ENCODE measurements around the gene ZNF750. TPM values are rescaled to one million over a fixed set of nuclear protein-coding genes. Genes with fewer than 3 reads are reported as not detected.

ZNF750 gene
- total RNA-seq, 3 donors from 2014 or later, result not detected

GRCh38 chr17:82875407-82875856 is 35.6 kb upstream of the ZNF750 start:
- no peak for TF ChIP-seq CTCF (IDR thresholded peaks at IDR 0.05)
- H3K4me3 ChIP-seq, result no peak overlapping the region
- intact Hi-C loops (cut with DNase I, micrococcal nuclease), result no loop called here
- DNase-seq, result peak in 2 of 3 donors; percentile 19 to 52
- no peaks in the 10 kb centered on the region for H3K4me1 ChIP-seq (ENCODE audit: low read depth)
- no peak for ATAC-seq
- no peaks in the 10 kb centered on the region for H3K36me3 ChIP-seq (ENCODE audit: low read depth)
- H3K9me3 ChIP-seq, result no peaks in the 10 kb centered on the region

GRCh38 chr17:82874011-82874835 is 34.4 kb upstream of the ZNF750 start:
- H3K4me1 ChIP-seq (ENCODE audit: low read depth), result no peaks in the 10 kb centered on the region
- H3K36me3 ChIP-seq (ENCODE audit: low read depth), result no peaks in the 10 kb centered on the region
- no peak overlapping the region for H3K4me3 ChIP-seq
- DNase-seq (peak in 2 of 3 donors; percentile 24 to 44), ATAC-seq (no peak)
- intact Hi-C loops (cut with DNase I, micrococcal nuclease), result no loop called here
- TF ChIP-seq CTCF (IDR thresholded peaks at IDR 0.05), result no peak
- H3K9me3 ChIP-seq, result no peaks in the 10 kb centered on the region

- no peak for TF ChIP-seq CTCF (IDR thresholded peaks at IDR 0.05)
- Histone ChIP-seq H3K4me3 (no peak overlapping the region), H3K36me3 (ENCODE audit: low read depth) (no peaks in the 10 kb centered on the region), H3K9me3 (no peaks in the 10 kb centered on the region), H3K4me1 (ENCODE audit: low read depth) (no peaks in the 10 kb centered on the region)
- DNase-seq, result peak in 2 of 3 donors; percentile 18 to 31
- no peak for ATAC-seq
- intact Hi-C loops (cut with DNase I, micrococcal nuclease), result no loop called here
Observed at GRCh38 chr17:82873521-82873920, 33.7 kb upstream of the ZNF750 start.

- H3K9me3 ChIP-seq, result no peaks in the 10 kb centered on the region
- H3K4me1 ChIP-seq (ENCODE audit: low read depth), result no peaks in the 10 kb centered on the region
- H3K4me3 ChIP-seq, result no peak overlapping the region
- DNase-seq, result peak in 2 of 3 donors; percentile 16 to 44
- no peak for ATAC-seq
- no peaks in the 10 kb centered on the region for H3K36me3 ChIP-seq (ENCODE audit: low read depth)
- TF ChIP-seq CTCF (IDR thresholded peaks at IDR 0.05), result no peak
- intact Hi-C loops (cut with DNase I, micrococcal nuclease), result no loop called here
Observed at GRCh38 chr17:82872591-82873520, 33.0 kb upstream of the ZNF750 start.

GRCh38 chr17:82871776-82872561 is 32.1 kb upstream of the ZNF750 start:
- ATAC-seq (no peak), DNase-seq (peak in 2 of 3 donors; percentile 20 to 49)
- H3K4me1 ChIP-seq (ENCODE audit: low read depth), result peaks cover under 1% of the 10 kb centered on the region
- no peak for TF ChIP-seq CTCF (IDR thresholded peaks at IDR 0.05)
- no peaks in the 10 kb centered on the region for H3K9me3 ChIP-seq
- H3K4me3 ChIP-seq, result no peak overlapping the region
- intact Hi-C loops (cut with DNase I, micrococcal nuclease), result no loop called here
- H3K36me3 ChIP-seq (ENCODE audit: low read depth), result no peaks in the 10 kb centered on the region

All from mucosa of descending colon (tissue), 3 donors.